H9 (cell line): ENCODE measurements around the gene MYO10. TPM values are rescaled to one million over a fixed set of nuclear protein-coding genes. Genes with fewer than 3 reads are reported as not detected.

Experiments
- DNase-seq: peaks from one replicate; pipeline ENCODE4 v3.0.0-alpha.2; 2017
- H2AFZ ChIP-seq: one replicate; pipeline ENCODE4 v1.6.1; 2013; ENCODE audit warnings: mild to moderate bottlenecking, low read length, control low read depth, moderate library complexity
- H2AK5ac ChIP-seq: 2 replicates; pipeline ENCODE4 v1.6.1; 2013; ENCODE audit warnings: low read length, control low read depth, mixed read lengths; ENCODE audit not compliant: insufficient read length
- H2BK120ac ChIP-seq: one replicate; pipeline ENCODE4 v1.6.1; 2013; ENCODE audit warnings: low read depth, mild to moderate bottlenecking, low read length, control low read depth, inconsistent platforms; ENCODE audit not compliant: poor library complexity, severe bottlenecking
- H2BK12ac ChIP-seq: 2 replicates; pipeline ENCODE4 v1.6.1; 2013; ENCODE audit warnings: low read length, control low read depth, mixed read lengths, low read depth; ENCODE audit not compliant: insufficient read length
- H2BK15ac ChIP-seq: 2 replicates; pipeline ENCODE4 v1.6.1; 2013; ENCODE audit warnings: low read depth, low read length, control low read depth
- H2BK20ac ChIP-seq: one replicate; pipeline ENCODE4 v1.6.1; 2013; ENCODE audit warnings: low read depth, mild to moderate bottlenecking, low read length, control low read depth, inconsistent platforms; ENCODE audit not compliant: poor library complexity, severe bottlenecking
- H2BK5ac ChIP-seq: 2 replicates; pipeline ENCODE4 v1.6.1; 2013; ENCODE audit warnings: low read length, control low read depth, mixed read lengths; ENCODE audit not compliant: insufficient read length
- H3K14ac ChIP-seq: 2 replicates; pipeline ENCODE4 v1.6.1; 2013; ENCODE audit warnings: low read length, control low read depth; ENCODE audit not compliant: insufficient read depth
- H3K18ac ChIP-seq: 2 replicates; pipeline ENCODE4 v1.6.1; 2013; ENCODE audit warnings: low read depth, mild to moderate bottlenecking, mixed read lengths, low read length, control low read depth; ENCODE audit not compliant: insufficient read length
- H3K23ac ChIP-seq: 2 replicates; pipeline ENCODE4 v1.6.1; 2013; ENCODE audit warnings: low read length, control low read depth, mixed read lengths, low read depth; ENCODE audit not compliant: insufficient read length
- H3K23me2 ChIP-seq: 2 replicates; pipeline ENCODE4 v1.6.1; 2013; ENCODE audit warnings: low read depth, mild to moderate bottlenecking, mixed read lengths, low read length, control low read depth; ENCODE audit not compliant: insufficient read length, poor library complexity, severe bottlenecking
- H3K27ac ChIP-seq: 2 replicates; pipeline ENCODE4 v1.5.1; 2013; ENCODE audit warnings: low read length, control low read depth, mixed read lengths, low read depth; ENCODE audit not compliant: insufficient read length
- H3K27me3 ChIP-seq: 2 replicates; pipeline ENCODE4 v1.6.1; 2013; ENCODE audit warnings: low read length, control low read depth, inconsistent platforms; ENCODE audit not compliant: insufficient read depth
- H3K4ac ChIP-seq: 2 replicates; pipeline ENCODE4 v1.6.1; 2013; ENCODE audit warnings: low read depth, mild to moderate bottlenecking, control low read depth, inconsistent platforms, low read length, moderate library complexity
- H3K4me1 ChIP-seq: 2 replicates; pipeline ENCODE4 v1.6.1; 2013; ENCODE audit warnings: low read length, control low read depth, inconsistent platforms; ENCODE audit not compliant: insufficient read depth
- H3K4me2 ChIP-seq: 2 replicates; pipeline ENCODE4 v1.6.1; 2013; ENCODE audit warnings: low read length, control low read depth, mixed read lengths; ENCODE audit not compliant: insufficient read length, insufficient read depth
- H3K56ac ChIP-seq: 2 replicates; pipeline ENCODE4 v1.6.1; 2013; ENCODE audit warnings: low read depth, mild to moderate bottlenecking, mixed read lengths, low read length, control low read depth; ENCODE audit not compliant: insufficient read length
- H3K79me1 ChIP-seq: 2 replicates; pipeline ENCODE4 v1.6.1; 2013; ENCODE audit warnings: low read depth, mild to moderate bottlenecking, moderate library complexity, low read length, control low read depth, inconsistent platforms; ENCODE audit not compliant: insufficient read depth, poor library complexity, severe bottlenecking
- H3K79me2 ChIP-seq: 2 replicates; pipeline ENCODE4 v1.6.1; 2013; ENCODE audit warnings: low read length, control low read depth, inconsistent platforms; ENCODE audit not compliant: insufficient read depth
- H3K9ac ChIP-seq: 2 replicates; pipeline ENCODE4 v1.6.1; 2013; ENCODE audit warnings: low read length, control low read depth, mixed read lengths; ENCODE audit not compliant: insufficient read length; ENCODE audit errors: extremely low read depth
- H3K9me3 ChIP-seq: one replicate; pipeline ENCODE4 v1.6.1; 2013; ENCODE audit warnings: low read depth, low read length, inconsistent platforms; ENCODE audit not compliant: control insufficient read depth
- H3T11ph ChIP-seq: one replicate; pipeline ENCODE4 v1.6.1; 2013; ENCODE audit warnings: mild to moderate bottlenecking, low read length, control low read depth, inconsistent platforms
- H4K20me1 ChIP-seq: one replicate; pipeline ENCODE4 v1.6.1; 2013; ENCODE audit not compliant: control insufficient read depth, insufficient read length, insufficient read depth
- H4K5ac ChIP-seq: 2 replicates; pipeline ENCODE4 v1.6.1; 2013; ENCODE audit warnings: low read depth, mild to moderate bottlenecking, mixed read lengths, low read length, control low read depth; ENCODE audit not compliant: insufficient read length
- H4K8ac ChIP-seq: replicated peaks from 2 replicates; pipeline ENCODE4 v1.6.1; 2013; ENCODE audit warnings: low read length, control low read depth, mixed read lengths, low read depth; ENCODE audit not compliant: insufficient read length
- H4K91ac ChIP-seq: 2 replicates; pipeline ENCODE4 v1.6.1; 2013; ENCODE audit warnings: low read depth, mild to moderate bottlenecking, moderate library complexity, mixed read lengths, low read length, control low read depth; ENCODE audit not compliant: insufficient read length
- H3K27ac Mint-ChIP-seq, 3 experiments: 2 replicates in 2 of 3; 3 replicates in 1 of 3; pipeline ENCODE4 v1.8.0; 2020 to 2021; ENCODE audit warnings: mixed read lengths in 3 of 3, mild to moderate bottlenecking in 1 of 3, moderate library complexity in 1 of 3
- H3K27me3 Mint-ChIP-seq: 2 replicates; pipeline ENCODE4 v1.8.0; 2021; ENCODE audit warnings: low read depth, mild to moderate bottlenecking, moderate library complexity, mixed read lengths
- H3K36me3 Mint-ChIP-seq, 3 experiments: 2 replicates in 2 of 3; 3 replicates in 1 of 3; pipeline ENCODE4 v1.8.0; 2020 to 2021; ENCODE audit warnings: low read depth in 3 of 3, mixed read lengths in 3 of 3; ENCODE audit not compliant: insufficient read depth in 1 of 3
- H3K4me1 Mint-ChIP-seq, 2 experiments: 2 replicates each; pipeline ENCODE4 v1.8.0; 2020; ENCODE audit warnings: mixed read lengths in 2 of 2
- H3K4me3 Mint-ChIP-seq, 2 experiments: 2 replicates in 1 of 2; 3 replicates in 1 of 2; pipeline ENCODE4 v1.8.0; 2020 to 2021; ENCODE audit warnings: mild to moderate bottlenecking in 2 of 2, mixed read lengths in 2 of 2, moderate library complexity in 1 of 2
- H3K9me3 Mint-ChIP-seq, 2 experiments: 2 replicates in 1 of 2; 3 replicates in 1 of 2; pipeline ENCODE4 v1.8.0; 2020; ENCODE audit warnings: mild to moderate bottlenecking in 2 of 2, mixed read lengths in 2 of 2, moderate library complexity in 1 of 2
- WGBS: extraction: QIAGEN DNeasy Blood & Tissue Kit; methylation state at CpG from one replicate; pipeline ENCODE4 v1.1.7; 2013; ENCODE audit warnings: missing lambda C conversion rate, low lambda C conversion rate, mixed read lengths; ENCODE audit not compliant: insufficient read length; ENCODE audit errors: extremely low coverage; 5-methylcytosine and 5-hydroxymethylcytosine counted together
- total RNA-seq: library from RNA; stranded (reverse); gene quantifications from 2 replicates; pipeline ENCODE4 v1.2.1, GENCODE V29; 2021
- TF ChIP-seq, protein P1 (sequence below): fragments of 200-600 bp; sonication (generic); conservative IDR thresholded peaks from 3 replicates; pipeline ENCODE4 v1.8.0; 2021; ENCODE audit warnings: antibody characterized with exemption, mild to moderate bottlenecking

MYO10 gene
- total RNA-seq, 1 experiment from 2014 or later, result 127 TPM

- Histone ChIP-seq H3K79me2 (peaks cover 8% of the 10 kb centered on the region), H3K23me2 (peaks cover 2% of the 10 kb centered on the region), H3K27me3 (peaks cover 4% of the 10 kb centered on the region; the same call in 1 of the 2 replicates), H3K9ac (no peak overlapping the region), H2AK5ac (no peak overlapping the region), H3K18ac (no peak overlapping the region), H4K8ac (no peak overlapping the region), H4K5ac (no peak overlapping the region), H4K91ac (no peak overlapping the region), H3K9me3 (no peaks in the 10 kb centered on the region), H4K20me1 (no peaks in the 10 kb centered on the region), H3K14ac (no peak overlapping the region), H2BK15ac (no peak overlapping the region), H3K4ac (no peak overlapping the region), H3K23ac (no peak overlapping the region), H2BK20ac (no peak overlapping the region), H3T11ph (no peak overlapping the region), H3K27ac (no peak overlapping the region), H2AFZ (no peak overlapping the region), H2BK120ac (no peak overlapping the region), H3K4me1 (peaks cover 4% of the 10 kb centered on the region; the same call in 1 of the 2 replicates), H3K4me2 (no peak overlapping the region), H3K56ac (no peak overlapping the region), H2BK12ac (no peak overlapping the region), H3K79me1 (peaks cover 8% of the 10 kb centered on the region), H2BK5ac (no peak overlapping the region)
- Mint-ChIP-seq H3K36me3 (peaks cover 0 to 3% (median 0%) of the 10 kb centered on the region in 3 experiments; a peak in 2 of 7 replicates), H3K27me3 (peaks cover 30% of the 10 kb centered on the region), H3K9me3 (no peaks in the 10 kb centered on the region), H3K27ac (peak overlapping the region in 1 of 3 experiments; percentile 27; a peak in 1 of 7 replicates), H3K4me1 (peaks cover 40 to 44% of the 10 kb centered on the region in 2 experiments), H3K4me3 (no peak overlapping the region)
- TF ChIP-seq, protein P1, sequence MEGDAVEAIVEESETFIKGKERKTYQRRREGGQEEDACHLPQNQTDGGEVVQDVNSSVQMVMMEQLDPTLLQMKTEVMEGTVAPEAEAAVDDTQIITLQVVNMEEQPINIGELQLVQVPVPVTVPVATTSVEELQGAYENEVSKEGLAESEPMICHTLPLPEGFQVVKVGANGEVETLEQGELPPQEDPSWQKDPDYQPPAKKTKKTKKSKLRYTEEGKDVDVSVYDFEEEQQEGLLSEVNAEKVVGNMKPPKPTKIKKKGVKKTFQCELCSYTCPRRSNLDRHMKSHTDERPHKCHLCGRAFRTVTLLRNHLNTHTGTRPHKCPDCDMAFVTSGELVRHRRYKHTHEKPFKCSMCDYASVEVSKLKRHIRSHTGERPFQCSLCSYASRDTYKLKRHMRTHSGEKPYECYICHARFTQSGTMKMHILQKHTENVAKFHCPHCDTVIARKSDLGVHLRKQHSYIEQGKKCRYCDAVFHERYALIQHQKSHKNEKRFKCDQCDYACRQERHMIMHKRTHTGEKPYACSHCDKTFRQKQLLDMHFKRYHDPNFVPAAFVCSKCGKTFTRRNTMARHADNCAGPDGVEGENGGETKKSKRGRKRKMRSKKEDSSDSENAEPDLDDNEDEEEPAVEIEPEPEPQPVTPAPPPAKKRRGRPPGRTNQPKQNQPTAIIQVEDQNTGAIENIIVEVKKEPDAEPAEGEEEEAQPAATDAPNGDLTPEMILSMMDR, result no peak
- WGBS, result no CpG with 5 or more reads among the region's 3 CpGs
- no peak for DNase-seq
Observed at GRCh38 chr5:16929831-16930230, 6.3 kb downstream of the MYO10 start.
